ENCODE results near the gene SPOUT1. TPM values are rescaled to one million over a fixed set of nuclear protein-coding genes. Genes with fewer than 3 reads are reported as not detected.

The SPOUT1 gene
- total RNA-seq, 2 experiments from 2014 or later: 51.2 to 52.5 TPM

GRCh38 chr9:128823362-128823902, 6.2 kb downstream of the SPOUT1 start:
- CTCF ChIA-PET (ENCODE audit: unreplicated experiment): no interaction called here
- no peak for TF ChIP-seq CTCF (conservative IDR thresholded peaks at IDR 0.05; ENCODE audit: low read length)
- no peak for TF ChIP-seq EZH2phosphoT487 (IDR thresholded peaks at IDR 0.05; ENCODE audit: borderline replicate concordance, low read depth, low read length)
- no TSS peak for BruUV-seq (replicated peaks)
- H3K4me2 ChIP-seq (ENCODE audit: low read length): no peak overlapping the region
- H3K36me3 ChIP-seq (ENCODE audit: insufficient read depth, low read length): peaks cover 80% of the 10 kb centered on the region
- H4K20me1 ChIP-seq (ENCODE audit: insufficient read depth, low read length): 0 out of 2 replicates have a peak, but pooled peaks cover 4% of the 10 kb centered on the region
- H3K27ac ChIP-seq (ENCODE audit: low read depth, low read length, poor library complexity, severe bottlenecking): no peak overlapping the region
- no peaks in the 10 kb centered on the region for H3K9me3 ChIP-seq (ENCODE audit: low read length)
- peaks cover 20% of the 10 kb centered on the region for H3K4me1 ChIP-seq (ENCODE audit: insufficient read depth, low read length, poor library complexity, severe bottlenecking)
- H2AFZ ChIP-seq (ENCODE audit: low read length): no peak overlapping the region
- POLR2A ChIA-PET: no interaction called here
- no peaks in the 10 kb centered on the region for H3K9me2 ChIP-seq (ENCODE audit: insufficient read depth, low read length)
- no peak for DNase-seq (ENCODE audit: low spot score)
- H3K79me2 ChIP-seq (ENCODE audit: insufficient read depth, low read depth, low read length): peaks cover 12% of the 10 kb centered on the region; the same call in 1 of the 2 replicates
- intact Hi-C loops (cut with micrococcal nuclease; ENCODE audit: unreplicated experiment): no loop called here
- no peak overlapping the region for H3K4me3 ChIP-seq (ENCODE audit: low read depth, low read length, poor library complexity, severe bottlenecking)

DNA sequence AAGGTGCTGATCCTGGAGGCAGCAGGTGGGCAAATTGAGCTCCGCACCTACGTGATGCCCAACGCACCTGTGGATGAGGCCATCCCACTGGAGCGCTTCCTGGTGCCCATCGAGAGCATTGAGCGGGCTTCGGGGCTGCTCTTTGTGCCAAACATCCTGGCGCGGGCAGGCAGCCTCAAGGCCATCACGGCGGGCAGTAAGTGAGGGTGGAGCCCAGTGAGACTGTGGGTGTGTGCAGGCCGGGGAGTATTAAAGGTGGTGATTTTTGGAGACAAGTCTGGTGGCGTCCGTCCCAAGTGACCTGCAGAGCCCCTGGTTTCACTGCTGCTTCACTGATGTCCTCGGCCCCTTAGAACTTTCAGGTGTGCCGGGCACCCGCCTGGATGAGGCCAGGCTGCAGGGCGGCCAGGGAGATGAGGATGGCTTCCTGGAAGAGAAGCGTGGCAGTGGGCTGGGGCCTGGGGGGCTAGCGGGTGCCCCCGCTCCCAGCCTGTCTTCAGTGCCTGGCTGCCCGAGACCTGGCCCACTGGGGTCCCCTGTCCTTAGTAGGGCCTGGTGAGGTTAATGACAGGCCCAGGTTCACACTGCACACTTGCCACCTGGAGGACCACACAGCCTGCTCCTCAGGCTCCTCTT, 7.1 kb downstream of the SPOUT1 start:
- Histone ChIP-seq H3K36me3 (ENCODE audit: insufficient read depth, low read length) (peaks cover 74% of the 10 kb centered on the region), H3K79me2 (ENCODE audit: insufficient read depth, low read depth, low read length) (peaks cover 5% of the 10 kb centered on the region; the same call in 1 of the 2 replicates), H3K27ac (ENCODE audit: low read depth, low read length, poor library complexity, severe bottlenecking) (no peak overlapping the region), H3K9me3 (ENCODE audit: low read length) (no peaks in the 10 kb centered on the region), H3K4me3 (ENCODE audit: low read depth, low read length, poor library complexity, severe bottlenecking) (no peak overlapping the region), H3K9me2 (ENCODE audit: insufficient read depth, low read length) (no peaks in the 10 kb centered on the region), H4K20me1 (ENCODE audit: insufficient read depth, low read length) (0 out of 2 replicates have a peak, but pooled peaks cover 4% of the 10 kb centered on the region), H3K4me2 (ENCODE audit: low read length) (no peak overlapping the region), H3K4me1 (ENCODE audit: insufficient read depth, low read length, poor library complexity, severe bottlenecking) (peaks cover 22% of the 10 kb centered on the region), H2AFZ (ENCODE audit: low read length) (no peak overlapping the region)
- TF ChIP-seq EZH2phosphoT487 (IDR thresholded peaks at IDR 0.05; ENCODE audit: borderline replicate concordance, low read depth, low read length) (no peak), CTCF (conservative IDR thresholded peaks at IDR 0.05; ENCODE audit: low read length) (no peak)
- no TSS peak for BruUV-seq (replicated peaks)
- ChIA-PET CTCF (ENCODE audit: unreplicated experiment) (no interaction called here), POLR2A (no interaction called here)
- DNase-seq (ENCODE audit: low spot score): no peak
- intact Hi-C loops (cut with micrococcal nuclease; ENCODE audit: unreplicated experiment): no loop called here

Measured in OCI-LY7 (cell line).